ENCODE data around the gene PRDM16. TPM values are rescaled to one million over a fixed set of nuclear protein-coding genes. Genes with fewer than 3 reads are reported as not detected.

Gene PRDM16
- total RNA-seq, 1 experiment from 2014 or later = 0.97 TPM

- DNase-seq (ENCODE audit: low spot score) = no peak
Observed at GRCh38 chr1:3336641-3337630, 267.9 kb downstream of the PRDM16 start.

GRCh38 chr1:3337798-3338724 lies 269.1 kb downstream of the PRDM16 start:
- DNase-seq (ENCODE audit: low spot score) = no peak

GRCh38 chr1:3338725-3339070 lies 269.7 kb downstream of the PRDM16 start:
- no peak for DNase-seq (ENCODE audit: low spot score)

- DNase-seq (ENCODE audit: low spot score) = no peak
Observed at GRCh38 chr1:3339856-3340255, 270.9 kb downstream of the PRDM16 start.

GRCh38 chr1:3340548-3341235 lies 271.7 kb downstream of the PRDM16 start:
- DNase-seq (ENCODE audit: low spot score) = no peak

DNA sequence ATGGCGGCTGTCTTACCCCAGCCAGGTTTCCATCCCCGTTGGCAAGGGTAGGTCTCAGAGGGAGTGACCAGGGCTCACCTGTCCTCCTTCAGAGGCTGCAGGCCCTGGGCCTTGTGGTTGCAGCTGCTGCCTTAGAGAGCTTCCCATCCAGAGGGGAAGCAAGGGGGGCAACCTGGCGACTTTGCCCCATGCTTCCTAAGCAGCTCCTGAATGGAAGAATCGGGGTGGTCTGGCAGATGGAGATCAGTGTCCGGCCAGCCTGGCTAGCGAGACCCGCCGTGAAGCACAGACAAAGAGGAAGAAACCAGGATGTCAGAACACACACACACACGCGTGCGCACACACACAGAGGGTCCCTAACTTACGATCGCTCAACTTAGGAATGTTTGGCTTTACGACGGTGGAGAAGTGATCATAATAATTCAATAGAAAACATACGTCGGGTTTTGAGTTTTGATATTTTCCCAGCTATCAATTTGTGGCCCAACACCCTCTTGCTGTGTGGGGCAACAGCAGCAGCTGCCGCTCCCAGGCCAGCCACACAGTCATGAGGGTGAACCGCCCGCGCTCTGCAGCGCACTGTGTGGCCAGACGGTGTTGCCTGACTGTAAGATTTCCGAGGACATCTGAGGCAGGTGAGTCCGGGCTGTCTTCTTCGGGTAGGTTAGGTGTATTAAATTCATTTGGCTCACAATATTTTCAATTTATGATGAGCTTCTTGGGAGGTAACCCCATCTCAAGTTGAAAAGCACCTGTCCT lies 272.4 kb downstream of the PRDM16 start:
- no peak for DNase-seq (ENCODE audit: low spot score)

- no peak for DNase-seq (ENCODE audit: low spot score)
Observed at GRCh38 chr1:3342960-3343359, 274.0 kb downstream of the PRDM16 start.

DNA sequence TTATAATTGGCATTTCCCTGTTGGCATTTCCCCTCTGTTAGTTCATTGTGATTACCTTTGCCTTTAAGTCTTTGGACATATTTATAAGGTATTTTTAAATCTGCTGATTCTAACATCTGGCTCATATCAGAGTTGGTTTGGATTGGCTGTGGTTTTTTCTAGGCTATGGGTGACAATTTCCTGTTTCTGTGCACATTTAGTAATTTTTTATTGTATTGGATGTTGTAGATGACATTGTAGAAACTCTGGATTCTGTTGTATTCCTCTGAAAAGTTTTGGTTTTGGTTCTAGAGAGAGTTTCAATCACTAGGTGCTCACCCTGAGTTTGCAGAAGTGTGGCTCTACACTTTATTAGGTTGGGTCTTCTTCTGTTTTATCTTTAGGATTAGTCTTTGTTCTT lies 275.4 kb downstream of the PRDM16 start:
- DNase-seq (ENCODE audit: low spot score) = no peak

DNA sequence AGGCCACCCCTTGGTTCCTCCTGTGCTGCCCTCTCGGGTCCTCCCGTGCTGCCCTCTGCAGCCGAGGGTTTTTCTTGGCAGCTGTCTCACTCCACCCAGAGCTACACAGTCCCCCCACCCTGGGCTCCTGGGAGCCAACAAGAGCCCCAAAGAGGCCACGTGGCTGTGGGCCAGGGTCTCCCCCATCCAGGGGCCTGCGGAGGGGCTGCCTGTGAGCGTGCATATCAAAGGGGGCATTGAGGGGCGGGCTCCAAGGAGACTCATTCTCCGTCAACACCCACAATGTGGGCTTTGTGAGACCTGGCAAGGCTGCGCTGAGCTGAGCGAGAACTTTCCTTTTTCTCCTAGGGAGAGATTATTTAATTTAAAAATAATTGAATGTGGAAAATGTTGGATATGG lies 276.8 kb downstream of the PRDM16 start:
- no peak for DNase-seq (ENCODE audit: low spot score)

DNA sequence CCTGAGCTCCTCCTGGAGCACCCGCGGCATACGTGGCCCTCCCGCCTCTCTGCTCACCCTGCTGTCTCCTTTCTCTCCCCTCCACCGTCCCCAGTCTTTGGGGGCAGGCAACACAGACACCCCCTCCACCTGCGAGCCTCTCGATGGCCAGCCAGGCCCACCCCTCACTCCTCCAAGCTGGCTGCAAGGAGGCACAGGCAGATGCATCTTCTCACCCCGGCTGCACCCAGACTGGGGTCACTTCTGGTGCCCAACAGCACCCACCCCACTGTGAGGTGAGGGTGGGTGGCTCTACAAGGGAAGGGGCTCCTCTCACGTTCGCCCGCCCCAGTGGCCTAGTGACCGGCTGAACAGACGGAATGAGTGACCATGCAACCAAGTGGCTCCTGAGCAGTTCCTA lies 277.5 kb downstream of the PRDM16 start:
- DNase-seq (ENCODE audit: low spot score) = no peak

- no peak for DNase-seq (ENCODE audit: low spot score)
Observed at GRCh38 chr1:3347257-3348020, 278.4 kb downstream of the PRDM16 start.

DNA sequence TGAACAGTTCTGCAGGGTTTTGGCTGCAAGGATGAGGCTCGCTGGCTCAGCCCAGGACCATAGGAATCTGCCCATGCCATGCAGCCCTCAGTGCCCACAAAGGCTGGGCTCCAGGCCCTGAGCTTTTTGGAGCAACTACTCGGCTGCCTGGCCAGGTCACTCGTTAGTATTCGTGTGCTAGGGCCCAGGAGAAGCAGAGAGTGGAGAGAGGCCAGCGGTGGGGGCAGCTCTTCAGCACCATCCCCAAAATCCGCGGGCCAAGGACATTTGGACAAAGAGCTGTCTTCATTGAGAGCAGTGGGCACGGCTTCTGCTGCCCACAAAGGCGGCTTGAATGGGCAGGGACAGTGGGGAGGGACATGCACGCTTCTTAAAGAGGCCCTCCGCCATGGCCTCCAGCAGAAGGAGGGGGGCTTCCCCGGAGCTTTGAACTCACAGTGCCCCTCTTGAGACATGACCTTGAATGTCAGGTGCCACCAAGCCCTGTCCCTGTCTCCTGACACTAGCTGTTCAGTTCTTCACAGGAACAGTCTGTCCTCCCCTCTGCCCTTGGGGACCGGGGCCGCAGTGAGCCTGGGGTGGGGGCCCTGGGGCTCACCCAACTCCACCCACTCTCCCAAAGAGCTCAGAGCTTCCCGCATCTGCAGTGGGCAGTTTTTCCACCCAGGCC lies 279.3 kb downstream of the PRDM16 start:
- no peak for DNase-seq (ENCODE audit: low spot score)

DNA sequence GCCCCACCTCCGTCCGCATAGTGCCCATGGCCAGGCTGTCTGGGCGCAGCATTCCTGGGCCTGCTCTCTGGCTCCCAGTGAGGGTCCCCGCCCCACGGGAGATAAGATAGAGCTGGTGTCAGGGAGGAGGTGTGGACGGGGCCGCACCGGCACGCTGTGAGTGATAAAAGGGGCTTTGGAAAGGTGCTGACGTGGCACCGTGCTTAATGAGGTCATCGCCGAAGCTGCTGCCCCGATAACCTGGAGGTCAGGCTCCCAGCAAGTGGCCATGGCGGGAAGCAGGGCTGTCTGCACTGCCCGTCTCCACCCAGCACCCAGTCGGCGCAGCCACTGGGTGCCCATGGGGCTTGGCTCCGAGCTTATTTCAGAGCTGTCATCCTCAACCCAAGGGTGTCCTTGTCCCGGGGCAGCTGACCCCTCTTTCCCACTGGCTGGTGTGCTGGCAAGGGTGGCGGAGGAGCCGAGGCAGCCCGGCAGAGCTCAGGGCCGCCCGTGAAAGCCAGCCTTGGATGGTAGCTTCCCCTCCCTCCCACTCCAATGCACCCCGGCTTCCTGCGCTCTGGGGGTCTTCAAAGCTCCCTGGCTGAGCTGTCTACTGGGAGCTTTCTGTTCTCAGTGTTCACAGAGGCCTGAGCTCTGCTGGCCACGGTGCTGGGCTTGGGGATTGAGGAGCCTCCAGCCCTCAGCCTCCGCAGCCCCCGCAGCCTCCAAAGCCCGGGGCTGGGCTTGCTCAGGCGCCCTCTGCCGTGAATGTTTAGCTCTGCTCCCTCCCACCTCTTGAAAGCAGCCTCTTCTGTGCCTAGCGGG lies 280.4 kb downstream of the PRDM16 start:
- DNase-seq (ENCODE audit: low spot score) = no peak

DNA sequence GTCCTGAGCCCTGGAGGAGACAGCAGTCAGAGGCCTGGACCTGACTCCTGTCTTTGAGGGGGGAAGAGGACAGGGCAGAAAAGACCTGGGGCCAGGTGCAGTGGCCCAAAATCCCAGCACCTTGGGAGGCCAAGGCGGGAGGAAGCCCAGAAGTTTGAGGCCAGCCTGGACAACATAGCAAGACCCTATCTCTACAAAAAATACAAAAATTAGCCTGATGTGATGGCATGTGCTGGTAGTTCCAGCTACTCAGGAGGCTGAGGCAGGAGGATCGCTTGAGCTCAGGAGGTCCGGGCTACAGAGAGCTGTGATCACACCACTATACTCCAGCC lies 280.9 kb downstream of the PRDM16 start:
- DNase-seq (ENCODE audit: low spot score) = no peak

- no peak for DNase-seq (ENCODE audit: low spot score)
Observed at GRCh38 chr1:3350506-3351261, 281.7 kb downstream of the PRDM16 start.

DNA sequence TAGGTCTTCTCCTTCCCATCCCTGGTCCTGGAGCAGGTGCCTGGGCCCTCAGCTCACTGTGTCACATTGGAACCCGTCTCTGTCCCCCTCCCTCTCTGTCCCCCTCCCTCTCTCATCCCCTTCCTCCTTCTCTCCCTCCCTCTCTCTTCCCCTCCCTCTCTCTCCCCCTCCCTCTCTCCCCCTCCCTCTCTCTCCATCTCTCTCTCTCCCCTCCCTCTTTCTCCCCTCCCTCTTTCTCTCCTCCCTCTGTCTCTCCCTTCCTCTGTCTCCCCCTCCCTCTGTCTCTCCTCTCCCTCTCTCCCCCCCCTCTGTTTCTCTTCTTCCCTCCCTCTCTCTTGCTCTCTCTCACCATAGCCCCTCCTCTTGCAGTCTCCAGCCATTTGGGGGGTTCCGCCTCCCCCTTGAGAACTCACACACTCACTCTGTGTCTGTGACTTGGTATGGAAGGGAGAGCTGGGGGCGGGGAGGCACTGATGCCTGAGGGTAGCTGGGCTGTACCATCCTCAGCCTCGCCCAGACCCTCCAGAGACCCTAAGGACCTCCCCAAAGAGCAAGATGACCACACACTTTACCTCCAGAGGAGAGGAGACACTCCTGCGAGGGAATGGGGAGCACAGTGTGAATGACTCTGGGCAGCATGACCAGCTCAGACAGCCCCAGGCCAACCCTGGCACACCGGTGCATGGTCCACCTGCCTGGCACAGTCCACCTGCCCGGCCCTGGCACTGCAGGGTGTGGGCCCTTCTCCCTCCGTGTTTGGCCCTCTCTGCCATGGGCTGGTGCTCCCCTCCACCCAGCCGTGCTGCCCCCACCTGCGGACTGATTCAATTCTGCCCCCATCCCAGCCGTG lies 282.7 kb downstream of the PRDM16 start:
- DNase-seq (ENCODE audit: low spot score) = no peak

DNA sequence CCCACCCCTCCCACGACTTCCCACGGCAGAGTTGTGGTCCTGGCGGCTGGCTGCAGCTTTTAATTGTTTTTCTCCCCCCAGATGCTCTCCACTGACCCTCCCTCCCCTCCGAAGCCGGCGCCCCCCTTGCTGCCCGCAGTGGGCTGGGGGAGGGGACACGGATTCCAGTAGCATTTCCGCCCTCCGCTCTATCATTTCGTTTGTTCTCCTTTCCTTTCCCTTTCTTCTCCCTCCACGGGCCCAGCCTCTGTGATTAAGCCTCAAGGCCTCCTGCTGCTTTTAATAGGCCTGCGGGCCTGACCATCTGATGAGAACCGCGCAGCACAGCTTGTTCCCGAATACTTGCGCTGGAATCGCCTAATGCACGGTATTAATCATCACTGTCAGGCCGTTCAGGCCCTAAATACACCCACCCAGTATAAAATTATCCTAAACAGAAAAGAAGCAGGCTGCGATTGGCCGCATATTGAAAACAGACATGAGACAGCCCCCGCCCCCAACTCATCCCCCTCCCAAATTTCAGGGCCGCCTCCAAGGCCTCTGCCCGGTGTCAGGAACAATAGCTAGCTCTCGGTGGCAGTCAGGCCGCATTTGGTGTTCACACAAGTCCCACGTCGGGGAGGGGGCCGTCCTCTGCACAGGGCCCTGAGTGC lies 283.4 kb downstream of the PRDM16 start:
- no peak for DNase-seq (ENCODE audit: low spot score)

Measured in H4 (cell line).